Measurements from ENCODE around the gene HUS1. TPM values are rescaled to one million over a fixed set of nuclear protein-coding genes. Genes with fewer than 3 reads are reported as not detected.
"Not testable (repeated sequence)": the region's sequence is repeated elsewhere in the genome, so short reads cannot be mapped to it uniquely, and the experiment has no call there.

HUS1 gene
- polyA plus RNA-seq, 2 of the 4 experiments (the other 2 are of a cell fraction) = 18.0 to 39.8 TPM

GRCh38 chr7:48000164-48000563, 20.7 kb upstream of the HUS1 start:
- not testable (repeated sequence) for H3K9me3 ChIP-seq; H3K4me3 ChIP-seq; H3K27ac ChIP-seq; FAIRE-seq; H3K4me1 ChIP-seq; TF ChIP-seq FOSL2 (IDR thresholded peaks at IDR 0.05)
- 45% methylated on average over 13 of the region's 13 CpGs for WGBS (ENCODE audit: missing lambda C conversion rate)
- ChIA-PET POLR2A (interaction anchor here (1.6 kb wide), 1 partner anchor 88 kb away, joined by 9 read pairs; the partner anchor contains the start of gene UPP1), CTCF (interaction anchor here (0.8 to 2.7 kb wide), 5 partner anchors 9 to 110 kb away, joined by 4 to 14 read pairs (median 6); no protein-coding TSS in a partner anchor)
- DNase-seq (ENCODE audit: low read depth in 1 of 2, low spot score in 1 of 2) = peak in 1 of 2 experiments; percentile 23
- TF ChIP-seq FOSL2 (CRISPR knock-in tag; IDR thresholded peaks at IDR 0.05) = peak; percentile 38; the same call in 1 of the 2 replicates
- ATAC-seq = peak in 1 of 2 experiments; percentile 51; a peak in 3 of 6 replicates
- H3K4me2 ChIP-seq = peak overlapping the region; percentile 24; the same call in 1 of the 3 replicates

DNA sequence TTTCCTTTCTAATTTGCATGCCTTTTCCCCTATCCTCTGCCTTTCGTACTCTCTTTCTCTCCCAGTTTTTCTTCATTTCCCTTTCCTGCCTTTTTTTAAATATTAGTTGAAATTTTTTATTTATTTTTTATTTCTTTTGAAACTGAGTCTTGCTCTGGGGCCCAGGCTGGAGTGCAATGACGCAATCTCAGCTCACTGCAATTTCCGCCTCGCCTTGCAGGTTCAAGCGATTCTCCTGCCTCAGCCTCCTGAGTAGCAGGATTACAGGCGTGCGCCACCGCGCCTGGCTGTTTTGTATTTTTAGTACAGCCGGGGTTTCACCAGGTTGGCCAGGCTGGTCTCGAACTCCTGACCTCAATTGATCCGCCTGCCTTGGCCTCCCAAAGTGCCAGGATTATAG, 20.0 kb upstream of the HUS1 start:
- ATAC-seq (no peak), FAIRE-seq (no peak), DNase-seq (ENCODE audit: low read depth in 1 of 2, low spot score in 1 of 2) (no peak)
- no peak overlapping the region for H3K4me2 ChIP-seq
- no peak for TF ChIP-seq KDM1A (IDR thresholded peaks at IDR 0.05; ENCODE audit: low read depth)
- TF ChIP-seq CEBPB (IDR thresholded peaks at IDR 0.05) = 0 out of 4 replicates have a peak, but pooled peaks of 1 of the 2 experiments have one; percentile 22
- H3K9me3 ChIP-seq = 0 out of 3 replicates have a peak, but pooled peaks cover 5% of the 10 kb centered on the region
- no peak overlapping the region for H3K27ac ChIP-seq
- H3K4me1 ChIP-seq = peaks cover 4% of the 10 kb centered on the region; the same call in 2 of the 3 replicates
- WGBS (ENCODE audit: missing lambda C conversion rate) = 93% methylated on average over 12 of the region's 12 CpGs
- ChIA-PET POLR2A (no interaction called here), CTCF (interaction anchor here (0.6 to 2.7 kb wide), 6 partner anchors 8 to 156 kb away, joined by 3 to 14 read pairs (median 6); no protein-coding TSS in a partner anchor)
- H3K4me3 ChIP-seq = no peak overlapping the region

- TF ChIP-seq, protein P1, sequence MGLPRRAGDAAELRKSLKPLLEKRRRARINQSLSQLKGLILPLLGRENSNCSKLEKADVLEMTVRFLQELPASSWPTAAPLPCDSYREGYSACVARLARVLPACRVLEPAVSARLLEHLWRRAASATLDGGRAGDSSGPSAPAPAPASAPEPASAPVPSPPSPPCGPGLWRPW (IDR thresholded peaks at IDR 0.05) = no peak
- TF ChIP-seq CEBPB (IDR thresholded peaks at IDR 0.05) = no peak
- no peak for TF ChIP-seq TP53 (CRISPR knock-in tag; IDR thresholded peaks at IDR 0.05)
- TF ChIP-seq HOXB5 (CRISPR knock-in tag; IDR thresholded peaks at IDR 0.05) = no peak
- TF ChIP-seq GATA3 (IDR thresholded peaks at IDR 0.05; ENCODE audit: borderline replicate concordance) = no peak
- TF ChIP-seq E2F6 (IDR thresholded peaks at IDR 0.05; ENCODE audit: borderline replicate concordance, low read depth) = no peak
- no peak for TF ChIP-seq HEYL (CRISPR knock-in tag; IDR thresholded peaks at IDR 0.05)
- no peak for TF ChIP-seq ESRRA (IDR thresholded peaks at IDR 0.05; ENCODE audit: borderline replicate concordance, low read length)
- TF ChIP-seq RNF2 (IDR thresholded peaks at IDR 0.05; ENCODE audit: borderline replicate concordance, low read depth) = no peak
- no peak for TF ChIP-seq RARB (CRISPR knock-in tag; IDR thresholded peaks at IDR 0.05)
- TF ChIP-seq FOSL2 (IDR thresholded peaks at IDR 0.05) = no peak
- no peak for TF ChIP-seq FOSL2 (CRISPR knock-in tag; IDR thresholded peaks at IDR 0.05)
- TF ChIP-seq, protein P2, sequence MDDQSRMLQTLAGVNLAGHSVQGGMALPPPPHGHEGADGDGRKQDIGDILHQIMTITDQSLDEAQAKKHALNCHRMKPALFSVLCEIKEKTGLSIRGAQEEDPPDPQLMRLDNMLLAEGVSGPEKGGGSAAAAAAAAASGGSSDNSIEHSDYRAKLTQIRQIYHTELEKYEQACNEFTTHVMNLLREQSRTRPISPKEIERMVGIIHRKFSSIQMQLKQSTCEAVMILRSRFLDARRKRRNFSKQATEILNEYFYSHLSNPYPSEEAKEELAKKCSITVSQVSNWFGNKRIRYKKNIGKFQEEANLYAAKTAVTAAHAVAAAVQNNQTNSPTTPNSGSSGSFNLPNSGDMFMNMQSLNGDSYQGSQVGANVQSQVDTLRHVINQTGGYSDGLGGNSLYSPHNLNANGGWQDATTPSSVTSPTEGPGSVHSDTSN (IDR thresholded peaks at IDR 0.05) = no peak
- TF ChIP-seq HOXA7 (CRISPR knock-in tag; IDR thresholded peaks at IDR 0.05) = no peak
- TF ChIP-seq, protein P3, sequence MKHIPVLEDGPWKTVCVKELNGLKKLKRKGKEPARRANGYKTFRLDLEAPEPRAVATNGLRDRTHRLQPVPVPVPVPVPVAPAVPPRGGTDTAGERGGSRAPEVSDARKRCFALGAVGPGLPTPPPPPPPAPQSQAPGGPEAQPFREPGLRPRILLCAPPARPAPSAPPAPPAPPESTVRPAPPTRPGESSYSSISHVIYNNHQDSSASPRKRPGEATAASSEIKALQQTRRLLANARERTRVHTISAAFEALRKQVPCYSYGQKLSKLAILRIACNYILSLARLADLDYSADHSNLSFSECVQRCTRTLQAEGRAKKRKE (CRISPR knock-in tag; IDR thresholded peaks at IDR 0.05; ENCODE audit: low read depth) = no peak
- no peak for TF ChIP-seq CHD4 (IDR thresholded peaks at IDR 0.05; ENCODE audit: borderline replicate concordance)
- TF ChIP-seq POLR2AphosphoS2 (conservative IDR thresholded peaks at IDR 0.05; ENCODE audit: low read length) = no peak
- DNase-seq (ENCODE audit: low read depth in 1 of 2, low spot score in 1 of 2) (no peak), ATAC-seq (no peak), FAIRE-seq (no peak)
- Histone ChIP-seq H3K4me1 (no peaks in the 10 kb centered on the region), H3K9me3 (no peaks in the 10 kb centered on the region), H3K4me3 (no peak overlapping the region), H3K27ac (no peak overlapping the region), H3K4me2 (no peak overlapping the region)
- ChIA-PET CTCF (interaction anchor here (0.6 to 8.0 kb wide), 19 partner anchors 8 to 726 kb away, joined by 4 to 173 read pairs (median 6); partner anchors contain the start of genes C7orf57 and HUS1), POLR2A (interaction anchor here (1.2 kb wide), 1 partner anchor 96 kb away, joined by 7 read pairs; no protein-coding TSS in a partner anchor)
- 82% methylated on average over 3 of the region's 3 CpGs for WGBS (ENCODE audit: missing lambda C conversion rate)
Observed at GRCh38 chr7:47992446-47992845, 13.0 kb upstream of the HUS1 start.

Data from A549 (cell line).